ENCODE measurements around the gene DNAAF2. TPM values are rescaled to one million over a fixed set of nuclear protein-coding genes. Genes with fewer than 3 reads are reported as not detected.
A peak's percentile ranks its signal among the peaks of the same experiment; 100 is the strongest.

Gene DNAAF2
- total and polyA plus RNA-seq, 2 of the 8 experiments (the other 6 are each of a cell fraction or from before 2014, with no cell fraction given): 12.2 to 30.0 TPM

DNA sequence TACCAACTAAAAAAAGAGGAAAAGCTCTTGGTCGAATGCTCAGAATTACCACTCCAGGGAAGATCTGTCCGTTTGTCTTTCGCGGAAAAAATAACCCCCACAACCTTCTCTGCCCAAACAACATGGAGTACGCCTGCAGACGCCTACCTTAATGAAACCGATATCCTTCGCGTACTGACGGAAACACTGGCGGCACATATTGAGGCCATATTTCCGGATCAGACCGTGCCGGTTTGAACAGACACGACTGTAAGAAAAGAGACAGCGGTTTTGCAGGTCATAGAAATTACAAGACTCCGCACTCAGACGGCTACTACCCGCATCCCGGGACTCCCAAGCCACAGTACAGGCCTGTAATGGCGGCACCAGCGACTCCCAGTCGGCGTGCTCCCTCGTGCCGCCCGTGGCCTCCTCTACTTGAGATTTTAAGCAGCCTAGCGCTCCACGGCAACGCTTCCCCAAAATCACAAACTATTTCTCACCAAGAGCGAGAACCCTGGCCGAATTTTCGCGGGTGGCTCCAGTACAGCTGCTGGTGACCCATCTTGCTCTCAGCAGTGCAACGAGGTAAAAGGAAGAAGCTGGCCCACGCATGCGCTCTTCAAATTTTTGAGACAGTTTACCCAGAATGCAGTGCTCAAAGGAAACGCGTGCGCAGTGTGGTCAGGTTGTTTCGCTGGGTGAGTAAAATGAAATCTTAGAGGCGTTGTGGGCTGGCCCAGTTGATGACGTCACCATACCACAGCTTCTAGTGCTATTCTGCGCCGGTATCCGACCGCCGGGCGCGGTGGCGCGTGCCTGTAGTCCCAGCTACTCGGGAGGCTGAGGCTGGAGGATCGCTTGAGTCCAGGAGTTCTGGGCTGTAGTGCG is 49.0 kb downstream of the DNAAF2 start, which contains the start of gene RPS29 (continued):
- TF ChIP-seq, protein P1, sequence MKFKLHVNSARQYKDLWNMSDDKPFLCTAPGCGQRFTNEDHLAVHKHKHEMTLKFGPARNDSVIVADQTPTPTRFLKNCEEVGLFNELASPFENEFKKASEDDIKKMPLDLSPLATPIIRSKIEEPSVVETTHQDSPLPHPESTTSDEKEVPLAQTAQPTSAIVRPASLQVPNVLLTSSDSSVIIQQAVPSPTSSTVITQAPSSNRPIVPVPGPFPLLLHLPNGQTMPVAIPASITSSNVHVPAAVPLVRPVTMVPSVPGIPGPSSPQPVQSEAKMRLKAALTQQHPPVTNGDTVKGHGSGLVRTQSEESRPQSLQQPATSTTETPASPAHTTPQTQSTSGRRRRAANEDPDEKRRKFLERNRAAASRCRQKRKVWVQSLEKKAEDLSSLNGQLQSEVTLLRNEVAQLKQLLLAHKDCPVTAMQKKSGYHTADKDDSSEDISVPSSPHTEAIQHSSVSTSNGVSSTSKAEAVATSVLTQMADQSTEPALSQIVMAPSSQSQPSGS (IDR thresholded peaks at IDR 0.05; ENCODE audit: low read length): peak; percentile 98
- TF ChIP-seq POLR2AphosphoS5 (IDR thresholded peaks at IDR 0.05; ENCODE audit: low read depth, low read length) (peak; percentile 90), FOSL1 (IDR thresholded peaks at IDR 0.05; ENCODE audit: insufficient read depth, low read depth, low read length) (no peak), TEAD4 (IDR thresholded peaks at IDR 0.05; ENCODE audit: low read depth, low read length) (peak; percentile 27; the same call in 1 of the 2 replicates), BCL11A (IDR thresholded peaks at IDR 0.05; ENCODE audit: low read depth in 2 of 2, low read length in 2 of 2) (no peak), SP1 (IDR thresholded peaks at IDR 0.05; ENCODE audit: low read depth, low read length) (no peak), RAD21 (IDR thresholded peaks at IDR 0.05 in 1 of 2, conservative IDR thresholded peaks at IDR 0.05 in 1 of 2; ENCODE audit: low read depth in 2 of 2, low read length in 2 of 2) (no peak), TBP (IDR thresholded peaks at IDR 0.05; ENCODE audit: low read depth, low read length) (peak; percentile 96), CBX5 (IDR thresholded peaks at IDR 0.05; ENCODE audit: low read depth, low read length) (no peak), CHD1 (IDR thresholded peaks at IDR 0.05; ENCODE audit: low read depth, low read length) (no peak; the same call in 1 of the 2 replicates), POU5F1 (IDR thresholded peaks at IDR 0.05; ENCODE audit: low read depth, low read length) (no peak), CTBP2 (IDR thresholded peaks at IDR 0.05; ENCODE audit: borderline replicate concordance, insufficient read depth, insufficient read length, low read length) (no peak), SIX5 (IDR thresholded peaks at IDR 0.05; ENCODE audit: low read depth, low read length) (no peak), JUND (IDR thresholded peaks at IDR 0.05; ENCODE audit: low read length) (peak; percentile 100), EZH2 (IDR thresholded peaks at IDR 0.05; ENCODE audit: low read depth, low read length, severe bottlenecking) (no peak), TAF7 (optimal IDR thresholded peaks at IDR 0.05; ENCODE audit: borderline replicate concordance, low read depth, low read length) (peak; percentile 96), SRF (IDR thresholded peaks at IDR 0.05; ENCODE audit: low read depth, low read length) (no peak), YY1 (IDR thresholded peaks at IDR 0.05; ENCODE audit: low read depth, low read length) (peak; percentile 95), RXRA (IDR thresholded peaks at IDR 0.05; ENCODE audit: insufficient read depth, low read depth, low read length) (no peak)
- TF ChIP-seq, protein P2, sequence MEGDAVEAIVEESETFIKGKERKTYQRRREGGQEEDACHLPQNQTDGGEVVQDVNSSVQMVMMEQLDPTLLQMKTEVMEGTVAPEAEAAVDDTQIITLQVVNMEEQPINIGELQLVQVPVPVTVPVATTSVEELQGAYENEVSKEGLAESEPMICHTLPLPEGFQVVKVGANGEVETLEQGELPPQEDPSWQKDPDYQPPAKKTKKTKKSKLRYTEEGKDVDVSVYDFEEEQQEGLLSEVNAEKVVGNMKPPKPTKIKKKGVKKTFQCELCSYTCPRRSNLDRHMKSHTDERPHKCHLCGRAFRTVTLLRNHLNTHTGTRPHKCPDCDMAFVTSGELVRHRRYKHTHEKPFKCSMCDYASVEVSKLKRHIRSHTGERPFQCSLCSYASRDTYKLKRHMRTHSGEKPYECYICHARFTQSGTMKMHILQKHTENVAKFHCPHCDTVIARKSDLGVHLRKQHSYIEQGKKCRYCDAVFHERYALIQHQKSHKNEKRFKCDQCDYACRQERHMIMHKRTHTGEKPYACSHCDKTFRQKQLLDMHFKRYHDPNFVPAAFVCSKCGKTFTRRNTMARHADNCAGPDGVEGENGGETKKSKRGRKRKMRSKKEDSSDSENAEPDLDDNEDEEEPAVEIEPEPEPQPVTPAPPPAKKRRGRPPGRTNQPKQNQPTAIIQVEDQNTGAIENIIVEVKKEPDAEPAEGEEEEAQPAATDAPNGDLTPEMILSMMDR (IDR thresholded peaks at IDR 0.05; ENCODE audit: control extremely low read depth in 1 of 3, insufficient read depth in 1 of 3, low read depth in 1 of 3, low read length in 3 of 3): no peak

All from H1 (cell line).